HG03342 (cell line): ENCODE data around the gene GRID2.

Source experiments
- ATAC-seq: cut with Tn5 transposase; IDR thresholded peaks from one replicate; pipeline ENCODE4 v1.9.1; 2021; ENCODE audit warnings: mild to moderate bottlenecking, moderate library complexity; ENCODE audit not compliant: unreplicated experiment

Gene GRID2

GRCh38 chr4:92952426-92952825 is 648.7 kb downstream of the GRID2 start:
- ATAC-seq = no peak

DNA sequence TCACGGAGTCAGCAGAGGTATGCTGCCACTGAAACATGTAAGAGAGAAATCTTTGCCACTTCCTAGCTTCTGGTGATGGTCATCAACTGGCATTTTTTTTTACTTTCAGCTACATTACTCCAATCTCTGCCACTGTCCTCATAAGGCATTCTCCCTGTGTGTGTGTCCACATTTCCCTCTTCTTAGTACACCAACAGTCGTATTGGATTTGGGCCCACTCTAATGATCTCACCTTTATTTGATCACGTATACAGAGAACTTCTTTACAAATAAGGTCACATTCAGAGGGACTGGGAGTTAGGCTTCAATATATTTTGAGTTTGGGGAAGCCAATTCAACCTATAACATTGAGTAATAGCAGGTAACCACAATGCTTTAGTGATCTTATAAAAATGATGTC is 649.1 kb downstream of the GRID2 start:
- no peak for ATAC-seq

GRCh38 chr4:92953462-92953861 is 649.7 kb downstream of the GRID2 start:
- ATAC-seq = no peak

GRCh38 chr4:92961881-92962280 is 658.1 kb downstream of the GRID2 start:
- no peak for ATAC-seq

DNA sequence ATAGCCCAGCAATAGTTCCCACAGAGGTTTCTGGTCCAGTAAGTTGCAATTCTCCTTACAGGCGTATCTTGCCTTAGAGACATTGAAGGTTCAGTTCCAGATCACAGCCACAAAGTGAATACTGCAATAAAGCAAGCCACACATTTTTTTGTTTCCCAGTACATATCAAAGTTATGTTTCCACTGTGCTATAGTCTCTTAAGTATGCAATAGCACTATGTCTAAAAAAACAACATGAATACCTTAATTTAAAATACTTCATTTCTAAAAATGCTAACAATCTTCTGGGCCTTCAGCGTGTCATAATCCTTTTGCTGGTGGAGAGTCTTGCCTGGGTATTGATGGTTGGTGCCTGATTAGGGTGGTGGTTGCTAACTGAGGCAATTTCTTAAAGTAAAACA is 659.1 kb downstream of the GRID2 start:
- ATAC-seq = no peak

DNA sequence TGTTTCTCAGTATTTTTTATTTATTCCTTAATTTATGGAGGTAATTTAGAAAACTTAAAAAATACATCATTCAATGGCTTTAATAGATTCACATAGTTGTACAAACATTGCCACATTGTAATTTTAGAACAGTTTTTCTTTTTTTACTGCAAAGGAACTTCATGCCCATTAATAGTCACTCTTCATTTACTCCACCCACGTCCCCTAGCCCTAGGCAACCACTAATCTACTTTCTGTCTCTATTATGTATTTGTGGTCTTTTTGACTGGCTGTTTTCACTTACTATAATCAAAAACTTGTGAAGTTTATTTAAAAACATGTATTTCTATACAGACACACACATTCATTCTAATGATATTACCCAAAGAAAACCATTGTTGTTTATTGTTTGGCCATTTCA is 664.8 kb downstream of the GRID2 start:
- no peak for ATAC-seq

DNA sequence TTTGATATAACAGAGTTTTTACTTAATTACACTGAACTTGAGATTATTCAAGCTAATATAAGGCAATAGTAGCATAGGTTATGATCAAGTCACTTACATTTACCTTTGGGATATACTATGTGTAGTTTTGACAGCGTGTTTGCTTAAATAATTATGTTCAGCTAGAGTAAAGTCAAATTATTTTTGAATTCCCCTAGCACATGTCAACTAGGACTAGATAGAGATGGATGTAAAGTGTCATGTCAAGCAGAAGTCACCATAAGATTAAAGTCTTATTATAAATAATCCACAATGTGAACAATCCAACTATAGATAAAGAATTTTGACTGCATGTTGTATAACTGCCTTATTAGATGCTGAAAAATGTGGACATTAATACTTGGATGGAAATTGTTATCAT is 665.2 kb downstream of the GRID2 start:
- ATAC-seq = no peak

- no peak for ATAC-seq
These were observed 666.0 kb downstream of the GRID2 start for GRCh38 chr4:92969650-92970379.

- no peak for ATAC-seq
These were observed 667.2 kb downstream of the GRID2 start for GRCh38 chr4:92970996-92971395.

DNA sequence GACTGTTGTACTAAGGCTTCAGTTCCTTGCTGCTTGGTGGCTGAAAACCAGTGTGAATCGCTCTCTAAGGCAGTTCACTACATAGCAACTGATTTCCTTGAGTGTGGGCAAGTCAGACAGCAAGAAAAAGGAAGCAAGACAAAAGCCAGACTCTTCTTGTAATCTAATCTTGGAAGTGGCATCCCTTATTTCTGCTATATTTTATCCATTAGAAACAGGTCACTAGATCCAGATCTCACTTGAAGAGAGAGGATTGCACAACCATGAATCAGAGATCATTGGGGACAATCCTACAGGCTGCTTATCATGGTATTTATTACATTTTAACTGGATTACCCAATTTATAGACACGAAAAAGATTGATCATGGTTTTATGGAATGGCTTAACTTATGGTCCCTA is 684.5 kb downstream of the GRID2 start:
- ATAC-seq = no peak

- ATAC-seq = no peak
These were observed 689.0 kb downstream of the GRID2 start for GRCh38 chr4:92992758-92993157.

GRCh38 chr4:92994727-92995126 is 691.0 kb downstream of the GRID2 start:
- no peak for ATAC-seq

DNA sequence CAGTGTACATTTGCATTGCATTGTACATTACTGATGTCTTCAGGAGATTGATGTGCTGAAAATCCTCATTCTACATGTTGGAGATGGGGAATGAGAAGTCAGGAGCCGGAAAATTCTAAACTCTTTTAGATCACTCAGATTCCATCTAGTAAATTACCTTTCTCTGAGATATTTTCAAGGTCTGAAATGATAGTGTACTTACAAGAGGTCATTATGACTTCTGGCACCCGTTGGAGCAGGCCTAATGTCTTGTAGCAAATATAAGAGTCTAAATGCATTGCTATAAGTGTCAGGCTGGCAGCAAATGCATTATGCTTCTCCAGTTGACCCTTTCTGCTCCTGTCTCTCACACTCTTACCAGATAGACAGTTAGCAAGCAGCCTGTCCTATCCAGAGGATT is 692.8 kb downstream of the GRID2 start:
- no peak for ATAC-seq

DNA sequence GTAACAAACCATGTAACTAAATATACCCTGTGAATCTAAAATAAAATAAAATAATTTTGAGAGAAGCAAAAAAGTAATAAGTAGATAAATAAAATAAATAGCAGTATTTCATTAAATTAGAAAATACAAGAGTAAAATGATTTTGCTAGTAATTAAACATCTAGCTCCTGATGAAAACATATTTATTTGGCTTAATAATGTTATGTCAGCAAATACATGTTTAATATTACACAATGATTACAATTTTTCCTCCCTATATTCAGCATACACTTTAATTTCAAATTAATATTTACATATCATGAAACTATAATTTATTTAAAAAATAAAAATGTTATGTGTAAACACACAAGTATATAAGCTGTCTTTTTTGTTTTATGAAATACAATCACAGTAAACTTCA is 697.1 kb downstream of the GRID2 start:
- no peak for ATAC-seq

- ATAC-seq = no peak
These were observed 698.5 kb downstream of the GRID2 start for GRCh38 chr4:93002240-93002639.

DNA sequence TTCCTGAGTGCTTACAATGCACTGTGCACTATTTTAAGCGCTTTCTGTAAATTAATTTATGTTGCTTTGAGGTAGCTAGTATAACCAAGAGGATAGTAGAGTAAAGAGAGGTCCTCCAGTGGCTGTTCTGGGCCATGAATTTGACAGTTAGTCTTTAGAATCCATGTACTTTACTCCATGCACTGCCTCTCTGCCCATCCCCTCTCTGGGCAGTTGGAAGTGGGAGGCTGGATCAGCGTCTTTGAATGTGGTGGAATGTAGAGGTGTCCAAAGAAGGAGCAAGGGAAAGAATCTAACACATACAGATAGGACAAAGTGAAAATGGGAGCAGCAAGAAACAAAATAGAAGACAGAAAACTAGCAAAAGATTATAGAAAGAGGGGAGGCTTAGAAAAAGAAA is 712.6 kb downstream of the GRID2 start:
- ATAC-seq = no peak

DNA sequence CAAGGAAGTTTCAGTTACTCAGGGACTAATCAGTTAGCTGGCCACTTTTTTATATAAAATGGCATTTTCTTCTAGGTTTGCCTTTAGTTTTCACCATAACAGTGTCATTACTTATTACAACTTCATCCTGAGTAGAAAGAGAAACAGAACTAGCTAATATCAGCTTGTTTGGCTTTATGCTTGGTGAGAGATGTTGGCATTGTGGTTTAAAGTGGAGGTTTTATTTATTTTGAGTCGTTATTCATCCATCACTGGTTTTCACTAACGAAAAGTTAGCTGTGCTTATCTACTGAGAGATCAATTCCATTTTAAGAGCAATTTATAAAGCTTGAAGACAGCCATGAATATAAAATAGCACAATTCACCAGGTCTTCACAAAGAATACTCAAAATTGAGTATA is 714.5 kb downstream of the GRID2 start:
- no peak for ATAC-seq

DNA sequence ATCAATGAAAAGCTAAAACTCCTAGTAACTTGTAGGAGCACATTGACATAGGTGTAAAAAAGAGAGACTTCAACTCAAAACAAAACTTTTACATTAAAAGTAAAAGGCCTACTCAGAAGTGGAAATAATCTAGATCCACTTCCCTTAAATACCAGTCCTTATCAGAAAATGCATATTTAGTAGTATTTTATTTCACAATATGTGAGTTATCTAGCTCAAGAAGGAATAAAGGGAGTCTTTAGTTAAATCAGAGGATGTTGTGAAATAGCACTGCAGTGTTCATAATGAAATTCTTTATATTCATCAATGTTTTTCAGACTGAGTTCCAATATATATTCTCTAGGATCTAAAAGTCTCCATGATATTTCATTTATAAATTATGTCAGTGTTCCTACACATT is 715.0 kb downstream of the GRID2 start:
- no peak for ATAC-seq

DNA sequence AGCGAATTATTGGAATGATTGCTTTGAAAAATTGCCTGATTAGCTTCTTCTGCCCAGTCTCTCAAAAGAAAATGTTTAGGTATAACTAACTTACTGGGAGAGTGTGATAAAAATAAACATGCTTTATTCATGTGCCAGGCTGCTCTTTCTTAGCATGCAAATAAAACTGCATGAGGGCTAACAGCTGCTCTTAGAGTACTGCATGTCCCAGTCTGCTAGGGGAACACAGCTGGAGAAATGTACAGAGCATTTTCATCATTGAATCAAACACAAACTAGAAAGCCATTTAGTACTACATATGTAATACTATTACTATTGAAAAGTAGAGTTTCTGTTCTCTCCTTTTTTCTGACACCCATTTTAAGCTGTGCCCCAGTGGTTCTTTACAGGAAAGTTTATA is 726.0 kb downstream of the GRID2 start:
- ATAC-seq = no peak

- no peak for ATAC-seq
These were observed 726.9 kb downstream of the GRID2 start for GRCh38 chr4:93030670-93031069.

DNA sequence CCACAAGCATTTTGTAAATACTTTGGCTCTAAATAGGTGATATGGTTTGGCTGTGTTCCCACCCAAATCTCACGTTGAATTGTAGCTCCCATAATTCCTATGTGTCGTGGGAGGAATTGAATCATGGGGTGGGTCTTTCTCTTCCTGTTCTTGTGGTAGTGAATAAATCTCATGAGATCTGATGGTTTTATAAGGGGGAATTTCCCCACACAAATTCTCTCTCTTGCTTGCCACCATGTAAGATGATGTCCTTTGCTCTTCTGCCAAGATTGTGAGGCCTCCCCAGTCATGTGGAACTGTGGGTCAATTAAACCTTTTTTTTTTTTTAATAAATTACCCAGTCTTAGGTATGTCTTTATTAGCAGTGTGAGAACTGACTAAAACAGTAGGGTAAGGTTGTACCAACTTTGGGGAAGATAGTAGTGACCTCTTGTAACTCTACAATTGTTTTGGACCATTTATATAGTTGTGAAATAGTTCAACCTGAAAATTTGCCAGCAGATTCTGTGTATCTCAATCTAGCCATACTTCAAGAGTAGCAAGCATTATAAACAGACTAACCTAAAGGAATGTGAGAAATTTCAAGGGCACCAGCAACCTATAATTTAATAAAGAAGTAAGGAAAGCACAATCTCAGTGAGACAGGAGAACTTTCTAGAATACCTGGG is 727.8 kb downstream of the GRID2 start:
- no peak for ATAC-seq

DNA sequence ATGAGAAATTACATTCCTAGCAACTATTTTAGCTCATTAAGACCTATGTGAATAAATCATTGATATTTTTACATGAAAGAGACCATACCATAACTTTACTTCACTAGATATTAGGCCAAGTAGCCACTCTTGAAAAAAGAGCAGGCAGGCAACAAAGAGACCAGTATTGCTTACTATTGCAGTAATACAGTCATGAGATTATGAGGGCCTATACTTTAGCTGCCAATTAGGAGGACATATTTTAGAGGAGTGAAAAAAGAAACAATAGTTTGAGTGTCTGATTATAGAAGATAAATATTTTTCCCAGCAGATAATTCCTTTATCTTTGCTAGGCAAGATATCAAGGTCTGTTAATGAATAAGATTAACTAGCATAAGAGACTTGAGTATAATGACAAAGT is 739.0 kb downstream of the GRID2 start:
- ATAC-seq = no peak

DNA sequence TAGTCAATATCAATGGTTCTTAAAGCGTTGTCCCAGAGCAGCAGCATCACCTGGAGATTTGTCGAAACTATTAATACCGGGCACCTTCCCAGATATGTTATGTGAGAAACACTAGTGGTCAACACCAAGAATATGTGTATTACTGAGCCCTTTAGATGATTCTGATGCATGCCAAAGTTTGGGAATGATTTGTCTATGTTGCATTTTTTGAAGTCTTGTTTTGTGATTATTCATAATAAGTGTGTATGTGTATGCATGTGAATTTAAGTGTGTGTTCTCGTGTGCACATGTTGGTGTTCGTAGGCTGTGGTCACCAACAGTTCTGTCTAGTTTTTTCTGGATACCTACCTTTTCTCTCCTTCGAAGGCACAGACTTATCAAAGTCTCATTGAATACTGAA is 749.4 kb downstream of the GRID2 start:
- no peak for ATAC-seq
